ENCODE measurements around the gene PDCD11.
"Not testable (repeated sequence)": the region's sequence is repeated elsewhere in the genome, so short reads cannot be mapped to it uniquely, and the experiment has no call there.

PDCD11 gene

GRCh38 chr10:103396067-103396788 is at the start of gene PDCD11, which contains the start of gene ATP5MK:
PDCD11 (plus strand) TSS chr10:103396626; CDS start chr10:103398427, 1,801 bp downstream.
ATP5MK (minus strand) TSS chr10:103396475; CDS start chr10:103392457, 4,018 bp downstream.
- peak; percentile 96 for DNase-seq

DNA sequence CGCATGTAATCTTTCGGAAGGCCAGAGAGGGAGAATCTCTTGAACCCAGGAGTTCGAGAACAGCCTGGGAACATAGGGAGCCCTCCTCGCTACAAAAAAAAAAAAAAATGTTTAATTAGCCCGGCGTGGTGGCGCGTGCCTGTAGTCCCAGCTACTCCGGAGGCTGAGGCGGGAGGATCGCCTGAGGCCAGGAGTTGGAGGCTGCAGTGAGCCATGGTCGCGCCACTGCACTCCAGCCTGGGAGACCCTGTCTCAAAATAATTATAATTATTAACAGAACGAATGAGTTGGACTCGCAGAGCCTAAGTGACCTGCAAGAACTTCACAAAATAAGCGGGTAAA is 46.3 kb upstream of the PDCD11 start:
- no peak for DNase-seq

DNA sequence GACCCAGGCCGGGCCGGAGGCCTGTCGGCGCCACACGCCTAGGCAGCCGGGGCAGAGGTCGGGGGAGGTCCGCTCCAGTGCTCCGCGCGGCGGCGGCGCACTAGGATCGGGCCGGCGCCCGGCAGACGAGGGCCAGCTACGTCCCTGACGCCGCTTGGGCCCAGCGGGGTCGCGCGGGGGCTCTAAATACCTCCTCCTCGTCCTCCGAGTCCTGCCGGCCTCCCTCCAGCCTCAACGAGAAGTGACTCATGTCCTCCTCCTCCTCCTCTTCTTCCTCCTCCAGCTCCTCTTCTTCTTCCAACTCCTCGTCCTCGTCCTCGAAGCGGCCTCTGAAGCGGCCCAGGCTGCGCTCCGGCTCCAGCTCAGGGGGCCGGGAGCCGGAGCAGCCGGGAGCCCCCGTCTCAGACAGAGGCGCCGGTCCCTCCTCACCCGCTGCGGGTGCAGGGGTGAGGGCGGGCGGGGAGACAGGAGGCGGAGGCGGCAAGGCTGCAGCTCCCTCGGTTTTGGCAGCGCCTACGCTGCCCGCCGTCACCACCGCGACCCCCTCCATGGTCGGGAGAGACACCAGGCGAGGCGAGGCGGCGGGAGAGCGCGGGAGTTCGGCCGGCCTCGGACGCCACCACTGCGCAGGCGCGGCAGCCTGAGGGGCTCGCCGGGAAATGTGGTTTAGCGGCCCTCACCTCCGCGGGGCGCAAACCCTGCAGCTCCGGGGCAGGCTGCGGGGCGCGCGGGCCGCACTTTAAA is 45.7 kb upstream of the PDCD11 start, which contains the start of gene PCGF6:
TSS of gene PCGF6 (minus strand) at position 624 of the 744 bp plus-strand sequence. CDS start at position 550, 74 bp downstream.
- peak; percentile 75 for DNase-seq

GRCh38 chr10:103353281-103353680 is 43.1 kb upstream of the PDCD11 start:
- no peak for DNase-seq

GRCh38 chr10:103354567-103354966 is 41.9 kb upstream of the PDCD11 start:
- not testable (repeated sequence) for DNase-seq

- no peak for DNase-seq
These were observed 40.4 kb upstream of the PDCD11 start for GRCh38 chr10:103355906-103356599.

- not testable (repeated sequence) for DNase-seq
These were observed 36.9 kb upstream of the PDCD11 start for GRCh38 chr10:103359493-103359892.

GRCh38 chr10:103360791-103361190 is 35.6 kb upstream of the PDCD11 start:
- not testable (repeated sequence) for DNase-seq

- no peak for DNase-seq
These were observed 29.0 kb upstream of the PDCD11 start for GRCh38 chr10:103367379-103367781.

DNA sequence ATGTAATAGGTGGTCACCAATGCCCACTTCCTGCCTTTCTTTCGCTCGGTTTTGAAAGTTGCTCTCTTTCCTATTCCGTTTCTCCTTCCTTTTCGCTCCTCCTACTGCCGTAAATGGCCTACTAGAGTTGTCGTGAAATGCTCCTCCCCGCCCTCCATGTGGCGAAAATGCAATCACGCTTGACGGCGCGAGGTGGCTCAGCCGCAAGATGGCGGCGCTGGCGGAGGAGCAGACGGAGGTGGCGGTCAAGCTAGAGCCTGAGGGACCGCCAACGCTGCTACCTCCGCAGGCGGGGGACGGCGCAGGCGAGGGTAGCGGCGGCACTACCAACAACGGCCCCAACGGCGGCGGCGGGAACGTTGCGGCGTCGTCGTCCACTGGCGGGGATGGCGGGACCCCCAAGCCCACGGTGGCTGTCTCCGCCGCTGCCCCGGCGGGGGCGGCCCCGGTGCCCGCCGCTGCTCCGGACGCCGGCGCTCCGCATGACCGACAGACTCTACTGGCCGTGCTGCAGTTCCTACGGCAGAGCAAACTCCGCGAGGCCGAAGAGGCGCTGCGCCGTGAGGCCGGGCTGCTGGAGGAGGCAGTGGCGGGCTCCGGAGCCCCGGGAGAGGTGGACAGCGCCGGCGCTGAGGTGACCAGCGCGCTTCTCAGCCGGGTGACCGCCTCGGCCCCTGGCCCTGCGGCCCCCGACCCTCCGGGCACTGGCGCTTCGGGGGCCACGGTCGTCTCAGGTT is 28.5 kb upstream of the PDCD11 start, which contains the start of gene TAF5:
TSS of gene TAF5 (plus strand) at position 195 of the 737 bp plus-strand sequence. CDS start at position 209, 14 bp downstream.
- DNase-seq, result peak; percentile 95

DNA sequence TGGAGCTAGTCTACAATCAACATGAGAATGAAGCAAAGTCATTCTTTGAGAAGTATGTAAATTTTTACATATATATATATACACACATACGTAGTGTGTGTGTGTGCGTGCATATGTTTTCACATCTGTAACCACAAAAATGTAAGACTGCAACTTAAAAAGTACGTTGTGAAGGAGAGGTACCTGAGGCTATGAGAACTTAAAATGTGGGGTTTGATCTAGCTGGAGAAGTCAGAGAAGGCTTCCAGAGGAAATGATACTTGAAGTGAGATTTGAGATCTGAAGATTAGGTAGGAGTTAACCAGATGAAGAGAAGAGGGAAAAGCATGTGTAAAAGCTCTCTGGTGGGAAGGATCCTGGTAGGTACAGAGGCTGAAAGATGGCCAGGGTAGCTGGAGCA is 22.9 kb upstream of the PDCD11 start:
- no peak for DNase-seq

DNA sequence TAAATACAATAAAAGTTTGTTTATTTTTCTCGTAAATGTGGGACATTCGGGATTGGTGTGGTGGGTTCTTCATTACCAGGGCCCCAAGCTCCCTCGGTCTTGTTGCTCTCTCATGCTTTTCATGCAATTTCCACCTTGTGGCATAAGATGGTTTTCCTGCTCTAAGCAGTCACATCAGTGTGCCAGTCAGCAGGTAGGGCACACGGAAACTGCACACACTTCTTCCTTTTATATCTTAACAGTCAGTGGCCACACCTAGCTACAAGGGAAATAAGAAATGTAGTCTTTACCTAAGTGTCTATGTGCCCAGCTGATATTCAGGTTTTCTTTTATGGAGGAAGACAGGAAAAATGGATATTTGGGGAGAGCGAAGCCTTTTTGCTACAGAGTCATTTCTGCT is 22.2 kb upstream of the PDCD11 start:
- DNase-seq, result no peak

DNA sequence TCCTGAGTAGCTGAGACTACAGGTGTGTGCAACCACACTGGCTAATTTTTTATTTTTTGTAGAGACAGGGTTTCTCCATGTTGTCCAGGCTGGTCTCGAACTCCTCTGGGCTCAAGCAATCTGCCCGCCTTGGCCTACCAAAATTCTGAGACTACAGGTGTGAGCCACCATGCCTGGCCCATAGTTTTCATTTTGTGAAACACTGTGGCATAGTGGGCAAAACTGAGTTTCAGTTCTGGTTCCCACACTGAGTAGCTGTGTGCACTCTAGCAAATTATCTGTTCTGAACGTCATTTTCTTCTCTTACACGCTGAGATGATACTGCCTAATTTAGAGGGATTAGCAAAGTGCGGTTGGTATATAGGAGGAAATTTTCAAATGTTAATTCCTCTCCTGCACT is 13.7 kb upstream of the PDCD11 start:
- no peak for DNase-seq

DNA sequence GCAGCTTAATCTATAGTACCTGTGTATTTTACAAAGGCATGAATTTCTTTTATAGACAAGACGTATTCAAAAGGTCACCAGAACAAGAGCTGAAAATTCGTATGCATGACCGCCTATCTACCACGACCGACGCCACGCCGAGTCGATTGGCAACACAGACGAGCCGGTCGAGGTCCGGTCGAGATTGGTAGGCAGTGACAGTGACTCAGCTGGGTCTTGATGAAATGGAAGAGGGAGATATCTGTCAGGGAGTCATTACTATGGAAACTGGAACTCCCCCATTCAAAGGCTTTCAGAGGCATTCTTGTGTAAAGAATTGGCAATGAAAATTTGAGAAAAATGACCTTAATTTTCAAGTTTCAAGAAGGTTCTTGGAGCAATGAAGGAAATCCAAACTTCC is 2.2 kb upstream of the PDCD11 start:
- no peak for DNase-seq

DNA sequence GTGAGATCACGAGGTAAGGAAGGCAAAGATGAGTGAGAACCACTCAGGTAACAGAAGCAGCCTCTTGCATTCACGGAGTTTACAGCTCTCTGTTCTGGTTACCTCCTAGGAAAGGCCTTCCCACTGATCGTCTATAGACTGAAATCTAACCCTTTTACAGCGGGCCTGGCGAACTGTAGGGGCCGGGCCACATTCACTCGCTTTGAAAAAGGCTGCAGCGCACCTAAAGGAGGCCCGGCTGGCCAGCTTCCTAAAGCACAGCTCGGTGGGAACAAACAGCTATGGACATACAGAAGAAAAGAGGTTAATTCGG is 716 bp upstream of the PDCD11 start:
- DNase-seq, result no peak

- no peak for DNase-seq
These were observed 312 bp downstream of the PDCD11 start for GRCh38 chr10:103396789-103397087.

GRCh38 chr10:103397191-103397825 is 882 bp downstream of the PDCD11 start:
- no peak for DNase-seq

DNA sequence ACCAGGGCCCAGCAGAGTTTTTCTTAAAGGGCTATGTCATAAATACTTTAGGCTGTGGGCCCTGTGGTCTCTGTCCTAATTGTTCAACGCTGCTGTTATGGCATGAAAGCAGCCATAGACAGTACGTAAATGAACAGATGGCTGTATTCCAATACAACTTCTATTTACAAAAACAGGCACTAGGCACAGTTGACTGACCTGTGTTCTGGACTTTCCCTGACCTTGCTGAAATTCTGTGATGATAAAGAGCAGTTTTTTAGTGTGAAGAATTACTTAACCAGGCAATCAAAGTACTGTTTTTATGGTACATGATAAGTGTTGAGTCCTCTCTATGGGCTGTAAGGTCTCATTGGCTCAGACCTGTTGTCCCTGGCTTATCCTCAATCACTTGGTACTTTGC is 17.1 kb downstream of the PDCD11 start:
- DNase-seq, result no peak

GRCh38 chr10:103415581-103415980 is 19.2 kb downstream of the PDCD11 start:
- no peak for DNase-seq

DNA sequence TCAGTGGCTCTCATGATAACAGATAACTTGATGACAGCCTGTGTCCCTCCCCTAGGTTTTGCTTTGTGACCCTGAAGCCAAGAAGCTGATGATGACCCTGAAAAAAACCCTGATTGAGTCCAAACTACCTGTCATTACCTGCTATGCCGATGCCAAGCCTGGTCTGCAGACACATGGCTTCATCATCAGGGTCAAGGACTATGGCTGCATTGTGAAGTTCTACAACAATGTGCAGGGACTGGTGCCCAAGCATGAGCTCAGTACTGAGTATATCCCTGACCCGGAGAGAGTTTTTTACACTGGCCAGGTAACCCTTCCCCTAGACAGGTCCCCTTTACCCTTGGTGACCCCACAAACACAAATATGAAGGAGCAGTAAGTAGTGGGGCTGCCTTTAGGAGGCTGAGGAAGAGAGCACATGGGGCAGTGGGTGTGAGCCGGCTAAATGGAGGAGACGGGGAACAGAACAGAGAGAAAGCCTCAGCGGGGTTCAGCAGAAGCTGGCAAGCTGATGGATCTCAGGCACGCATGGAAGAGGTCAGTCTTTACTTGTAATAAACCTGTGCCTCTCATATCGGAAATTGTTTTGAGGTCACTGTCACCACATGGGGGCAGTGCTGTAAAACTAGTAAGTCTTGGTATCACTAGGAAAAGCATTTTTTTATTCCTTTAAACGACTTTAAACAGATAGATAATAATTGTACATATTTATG is 20.2 kb downstream of the PDCD11 start:
- DNase-seq, result peak; percentile 77

DNA sequence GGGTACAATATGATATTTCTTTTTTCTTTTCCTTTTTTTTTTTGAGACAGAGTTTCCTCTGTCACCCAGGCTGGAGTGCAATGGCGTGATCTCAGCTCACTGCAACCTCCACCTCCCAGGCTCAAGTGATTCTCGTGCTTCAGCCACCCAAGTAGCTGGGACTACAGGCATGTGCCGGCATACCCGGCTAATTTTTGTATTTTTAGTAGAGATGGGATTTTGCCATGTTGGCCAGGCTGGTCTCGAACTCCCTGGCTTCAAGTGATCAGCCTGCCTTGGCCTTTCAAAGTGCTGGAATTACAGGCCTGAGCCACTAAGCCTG is 20.7 kb downstream of the PDCD11 start:
- DNase-seq, result not testable (repeated sequence)

DNA sequence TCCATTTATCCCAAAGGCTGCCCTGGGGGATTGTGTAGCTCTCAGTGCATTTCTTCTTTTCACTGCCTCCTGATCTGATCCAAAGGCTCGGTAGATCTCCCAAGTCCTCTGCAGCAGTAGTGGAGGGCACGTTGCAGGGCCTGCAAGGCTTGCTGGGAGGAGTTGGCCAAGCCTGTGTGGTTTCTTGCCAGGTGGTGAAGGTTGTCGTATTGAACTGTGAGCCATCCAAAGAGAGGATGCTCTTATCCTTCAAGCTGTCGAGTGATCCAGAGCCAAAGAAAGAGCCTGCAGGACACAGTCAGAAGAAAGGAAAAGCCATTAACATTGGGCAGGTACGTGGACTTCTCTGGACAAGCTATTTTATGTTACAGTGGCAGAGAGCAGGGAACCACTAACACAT is 21.2 kb downstream of the PDCD11 start:
- DNase-seq, result no peak
